GM12891 (cell line): ENCODE data around the gene CIRBP.

Experiments
- PAX5 ChIP-seq: IDR thresholded peaks from 2 replicates; pipeline ENCODE4 v1.6.1; 2011; ENCODE audit warnings: low read length, moderate library complexity, mild to moderate bottlenecking; ENCODE audit not compliant: insufficient read depth, severe bottlenecking
- POLR2A ChIP-seq: IDR thresholded peaks from 2 replicates; pipeline ENCODE4 v1.6.1; 2011; ENCODE audit warnings: low read depth, low read length, control low read depth
- POLR2AphosphoS5 ChIP-seq: IDR thresholded peaks from 2 replicates; pipeline ENCODE4 v1.6.1; 2011; ENCODE audit warnings: low read depth, low read length, control low read depth
- SPI1 ChIP-seq: IDR thresholded peaks from 2 replicates; pipeline ENCODE4 v1.6.1; 2011; ENCODE audit warnings: low read depth, low read length, control low read depth
- TAF1 ChIP-seq: IDR thresholded peaks from 2 replicates; pipeline ENCODE4 v1.6.1; 2011; ENCODE audit warnings: low read depth, low read length, control low read depth

- TF ChIP-seq POLR2A (no peak), TAF1 (no peak), POLR2AphosphoS5 (no peak), PAX5 (no peak), SPI1 (no peak)
These were observed 46.7 kb upstream of the CIRBP start for GRCh38 chr19:1222394-1222793.
